Mesenchymal stem cell (in vitro differentiated cells and primary cell): ENCODE data around the gene ARFGAP1.

Experiments
- DNase-seq: peaks from one replicate; pipeline ENCODE4 v3.0.0-alpha.2; 2013
- H2AFZ ChIP-seq: one replicate; pipeline ENCODE4 v1.6.1; 2013; ENCODE audit warnings: low read depth, mild to moderate bottlenecking, control low read depth, inconsistent platforms, low read length, moderate library complexity
- H2AK5ac ChIP-seq: 2 replicates; pipeline ENCODE4 v1.6.1; 2013; ENCODE audit warnings: low read length, moderate library complexity, mild to moderate bottlenecking, inconsistent platforms; ENCODE audit not compliant: severe bottlenecking
- H2BK120ac ChIP-seq: one replicate; pipeline ENCODE4 v1.6.1; 2013; ENCODE audit warnings: low read depth, mild to moderate bottlenecking, inconsistent platforms, low read length, moderate library complexity
- H2BK12ac ChIP-seq, 2 experiments: one replicate each; pipeline ENCODE4 v1.6.1; 2013; ENCODE audit warnings: inconsistent platforms in 2 of 2, low read length in 2 of 2, mild to moderate bottlenecking in 2 of 2, moderate library complexity in 2 of 2, control low read depth in 1 of 2
- H2BK15ac ChIP-seq: one replicate; pipeline ENCODE4 v1.6.1; 2013; ENCODE audit warnings: mild to moderate bottlenecking, low read depth, inconsistent platforms; ENCODE audit not compliant: poor library complexity, severe bottlenecking
- H2BK5ac ChIP-seq: 2 replicates; pipeline ENCODE4 v1.6.1; 2013; ENCODE audit warnings: low read depth, mild to moderate bottlenecking, low read length, control low read depth, inconsistent platforms; ENCODE audit not compliant: poor library complexity, severe bottlenecking
- H3K14ac ChIP-seq, 2 experiments: one replicate each; pipeline ENCODE4 v1.6.1; 2013; ENCODE audit warnings: inconsistent platforms in 2 of 2, low read length in 2 of 2, control low read depth in 1 of 2, mild to moderate bottlenecking in 1 of 2, moderate library complexity in 1 of 2
- H3K18ac ChIP-seq, 2 experiments: one replicate each; pipeline ENCODE4 v1.6.1; 2013; ENCODE audit warnings: inconsistent platforms in 2 of 2, low read length in 2 of 2, control low read depth in 1 of 2, low read depth in 1 of 2, mild to moderate bottlenecking in 1 of 2
- H3K23ac ChIP-seq, 2 experiments: one replicate each; pipeline ENCODE4 v1.6.1; 2013; ENCODE audit warnings: inconsistent platforms in 2 of 2, low read length in 2 of 2, mild to moderate bottlenecking in 2 of 2, moderate library complexity in 2 of 2, control low read depth in 1 of 2
- H3K27ac ChIP-seq: 2 replicates; pipeline ENCODE4 v1.5.1; 2013; ENCODE audit warnings: mild to moderate bottlenecking, moderate library complexity, low read length, control low read depth, inconsistent platforms; ENCODE audit not compliant: poor library complexity, severe bottlenecking
- H3K27me3 ChIP-seq, 2 experiments: 2 replicates each; pipeline versions ENCODE4 v1.6.1 to v1.7.0; 2013; ENCODE audit warnings: low read length in 2 of 2, mild to moderate bottlenecking in 2 of 2, moderate library complexity in 2 of 2, control low read depth in 1 of 2, inconsistent platforms in 1 of 2; ENCODE audit not compliant: control insufficient read depth in 1 of 2, insufficient read depth in 1 of 2
- H3K36me3 ChIP-seq, 2 experiments: 2 replicates each; pipeline versions ENCODE4 v1.6.1 to v1.7.0; 2013; ENCODE audit warnings: low read length in 2 of 2, control low read depth in 1 of 2, inconsistent platforms in 1 of 2, low read depth in 1 of 2, mild to moderate bottlenecking in 1 of 2; ENCODE audit not compliant: insufficient read depth in 2 of 2, control insufficient read depth in 1 of 2
- H3K4ac ChIP-seq, 2 experiments: one replicate each; pipeline ENCODE4 v1.6.1; 2013; ENCODE audit warnings: inconsistent platforms in 2 of 2, low read length in 2 of 2, mild to moderate bottlenecking in 2 of 2, moderate library complexity in 2 of 2, control low read depth in 1 of 2, low read depth in 1 of 2
- H3K4me1 ChIP-seq: 2 replicates; pipeline ENCODE4 v1.6.1; 2013; ENCODE audit warnings: low read depth, low read length, control low read depth; ENCODE audit not compliant: control insufficient read depth, insufficient read depth
- H3K4me2 ChIP-seq: 2 replicates; pipeline ENCODE4 v1.6.1; 2013; ENCODE audit warnings: low read length, mild to moderate bottlenecking, inconsistent platforms; ENCODE audit not compliant: poor library complexity, severe bottlenecking
- H3K4me3 ChIP-seq, 2 experiments: 2 replicates each; pipeline versions ENCODE4 v1.5.1 to v1.7.0; 2013; ENCODE audit warnings: low read length in 2 of 2, mild to moderate bottlenecking in 2 of 2, control low read depth in 1 of 2, low read depth in 1 of 2; ENCODE audit not compliant: insufficient read depth in 1 of 2
- H3K79me1 ChIP-seq: replicated peaks from 2 replicates; pipeline ENCODE4 v1.6.1; 2013; ENCODE audit warnings: mild to moderate bottlenecking, control low read depth, low read length, inconsistent platforms; ENCODE audit not compliant: poor library complexity, severe bottlenecking
- H3K9ac ChIP-seq: 2 replicates; pipeline ENCODE4 v1.7.0; 2013; ENCODE audit warnings: mild to moderate bottlenecking, low read length, moderate library complexity
- H3K9me3 ChIP-seq: 2 replicates; pipeline ENCODE4 v1.7.0; 2013; ENCODE audit warnings: mild to moderate bottlenecking, low read length; ENCODE audit not compliant: control insufficient read depth
- H4K8ac ChIP-seq: one replicate; pipeline ENCODE4 v1.6.1; 2013; ENCODE audit warnings: inconsistent platforms, mild to moderate bottlenecking, low read length, moderate library complexity
- H4K91ac ChIP-seq: one replicate; pipeline ENCODE4 v1.6.1; 2013; ENCODE audit warnings: mild to moderate bottlenecking, low read length, inconsistent platforms
- WGBS: methylation state at CpG from one replicate; pipeline ENCODE4 v1.1.7; 2013; ENCODE audit warnings: mixed read lengths; 5-methylcytosine and 5-hydroxymethylcytosine counted together

Gene ARFGAP1

GRCh38 chr20:63267691-63268090 lies 4.9 kb upstream of the ARFGAP1 start:
- Histone ChIP-seq H3K27ac (no peak overlapping the region), H3K4me2 (no peak overlapping the region), H4K91ac (no peak overlapping the region), H3K18ac (no peak overlapping the region), H3K79me1 (peaks cover 13% of the 10 kb centered on the region), H2AFZ (no peak overlapping the region), H3K14ac (no peak overlapping the region), H3K23ac (no peak overlapping the region), H2BK15ac (no peak overlapping the region), H2BK5ac (no peak overlapping the region), H2BK120ac (no peak overlapping the region), H3K9me3 (no peaks in the 10 kb centered on the region), H3K4ac (peak overlapping the region in 1 of 2 experiments; percentile 24), H3K4me1 (peaks cover 21% of the 10 kb centered on the region), H3K27me3 (peaks cover 7 to 62% of the 10 kb centered on the region in 2 experiments), H3K9ac (no peak overlapping the region), H3K4me3 (no peak overlapping the region), H3K36me3 (peaks cover 0 to 21% of the 10 kb centered on the region in 2 experiments), H2AK5ac (no peak overlapping the region), H2BK12ac (no peak overlapping the region), H4K8ac (no peak overlapping the region)
- DNase-seq = no peak
- WGBS = 78% methylated on average over 9 of the region's 9 CpGs

- Histone ChIP-seq H4K8ac (no peak overlapping the region), H3K4ac (no peak overlapping the region), H4K91ac (no peak overlapping the region), H3K9ac (no peak overlapping the region), H2BK5ac (no peak overlapping the region), H3K27ac (no peak overlapping the region), H3K27me3 (peaks cover 7 to 56% of the 10 kb centered on the region in 2 experiments), H3K14ac (no peak overlapping the region), H3K36me3 (peaks cover 0 to 21% of the 10 kb centered on the region in 2 experiments), H2AK5ac (no peak overlapping the region), H2BK12ac (no peak overlapping the region), H3K4me1 (peaks cover 21% of the 10 kb centered on the region), H2BK120ac (no peak overlapping the region), H2BK15ac (no peak overlapping the region), H3K4me3 (no peak overlapping the region), H3K18ac (no peak overlapping the region), H3K79me1 (peaks cover 13% of the 10 kb centered on the region), H2AFZ (no peak overlapping the region), H3K9me3 (no peaks in the 10 kb centered on the region), H3K23ac (no peak overlapping the region), H3K4me2 (no peak overlapping the region)
- no peak for DNase-seq
- WGBS = 88% methylated on average over 7 of the region's 7 CpGs
These were observed 4.4 kb upstream of the ARFGAP1 start for GRCh38 chr20:63268256-63268655.

- WGBS = 81% methylated on average over 18 of the region's 18 CpGs
- H2BK15ac ChIP-seq = no peak overlapping the region
- peak overlapping the region; percentile 5 for H2AK5ac ChIP-seq
- H3K23ac ChIP-seq = no peak overlapping the region
- H3K4me2 ChIP-seq = no peak overlapping the region
- H3K9me3 ChIP-seq = no peaks in the 10 kb centered on the region
- H3K9ac ChIP-seq = no peak overlapping the region
- no peak for DNase-seq
- no peak overlapping the region for H3K4me3 ChIP-seq
- H3K36me3 ChIP-seq = peaks cover 0 to 21% of the 10 kb centered on the region in 2 experiments
- H4K91ac ChIP-seq = no peak overlapping the region
- no peak overlapping the region for H3K4ac ChIP-seq
- no peak overlapping the region for H2BK5ac ChIP-seq
- no peak overlapping the region for H3K18ac ChIP-seq
- no peak overlapping the region for H2AFZ ChIP-seq
- H2BK12ac ChIP-seq = no peak overlapping the region
- H2BK120ac ChIP-seq = no peak overlapping the region
- H3K4me1 ChIP-seq = peaks cover 23% of the 10 kb centered on the region
- no peak overlapping the region for H3K14ac ChIP-seq
- peaks cover 13% of the 10 kb centered on the region for H3K79me1 ChIP-seq
- H4K8ac ChIP-seq = no peak overlapping the region
- H3K27ac ChIP-seq = no peak overlapping the region
- peaks cover 7 to 54% of the 10 kb centered on the region in 2 experiments for H3K27me3 ChIP-seq
These were observed 3.8 kb upstream of the ARFGAP1 start for GRCh38 chr20:63268671-63269439.

GRCh38 chr20:63269724-63270123 lies 2.9 kb upstream of the ARFGAP1 start:
- Histone ChIP-seq H2AK5ac (no peak overlapping the region), H3K9ac (no peak overlapping the region), H3K23ac (no peak overlapping the region), H3K79me1 (peaks cover 13% of the 10 kb centered on the region), H3K4ac (no peak overlapping the region), H3K9me3 (no peaks in the 10 kb centered on the region), H2BK15ac (no peak overlapping the region), H3K4me3 (no peak overlapping the region), H3K4me1 (peaks cover 23% of the 10 kb centered on the region), H3K4me2 (no peak overlapping the region), H3K27me3 (peaks cover 7 to 46% of the 10 kb centered on the region in 2 experiments), H2BK12ac (no peak overlapping the region), H3K14ac (no peak overlapping the region), H4K91ac (no peak overlapping the region), H3K18ac (no peak overlapping the region), H2AFZ (no peak overlapping the region), H4K8ac (no peak overlapping the region), H3K27ac (no peak overlapping the region), H2BK5ac (no peak overlapping the region), H2BK120ac (no peak overlapping the region), H3K36me3 (peaks cover 0 to 22% of the 10 kb centered on the region in 2 experiments)
- DNase-seq = no peak
- 87% methylated on average over 9 of the region's 9 CpGs for WGBS
